AG04449 (cell line): ENCODE data around the gene ANO2.

Source experiments
- CTCF ChIA-PET: fragments of 350-600 bp; formaldehyde crosslinking; extraction: SDS; loops from one replicate; lab custom pipeline; 2021; ENCODE audit warnings: antibody characterized with exemption; lab: Yijun Ruan, JAX
- POLR2A ChIA-PET: fragments of 400-600, 350-600 bp; formaldehyde crosslinking; extraction: SDS; loops from one replicate; lab custom pipeline; 2020; ENCODE audit warnings: antibody characterized with exemption, inconsistent platforms; lab: Yijun Ruan, JAX
- DNase-seq: peaks from one replicate; pipeline ENCODE4 v3.0.0-alpha.2; 2010; ENCODE audit warnings: low read depth, low spot score
- H3K4me3 ChIP-seq: 2 replicates; pipeline ENCODE4 v1.5.1; 2011; ENCODE audit warnings: low read depth, mild to moderate bottlenecking, control low read depth, low read length
- TF ChIP-seq, protein P1 (sequence below): IDR thresholded peaks from one replicate; pipeline ENCODE4 v1.5.1; 2011; ENCODE audit warnings: mild to moderate bottlenecking, moderate library complexity, low read length, control low read depth, inconsistent platforms; ENCODE audit not compliant: insufficient read depth; ENCODE audit errors: missing control alignments

ANO2 gene

DNA sequence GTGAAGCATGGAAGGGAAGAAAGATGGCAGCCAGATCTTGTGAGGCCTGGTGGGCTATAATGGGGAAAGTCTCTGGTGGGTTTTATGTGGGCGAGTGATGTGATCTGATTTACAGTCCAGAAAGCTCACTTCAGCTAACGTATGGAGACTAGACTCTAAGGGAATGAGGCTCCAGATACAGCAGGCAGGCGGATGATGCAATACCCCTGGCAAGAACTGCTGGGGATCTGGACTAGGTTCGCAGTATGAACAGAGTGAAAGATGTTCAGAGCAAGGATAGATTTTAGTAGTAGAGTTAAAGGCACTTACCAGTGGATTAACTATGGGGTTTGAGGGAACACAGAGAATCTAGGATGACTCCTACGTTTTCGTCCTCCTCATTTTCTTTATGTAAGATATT lies 253.1 kb downstream of the ANO2 start:
- TF ChIP-seq, protein P1, sequence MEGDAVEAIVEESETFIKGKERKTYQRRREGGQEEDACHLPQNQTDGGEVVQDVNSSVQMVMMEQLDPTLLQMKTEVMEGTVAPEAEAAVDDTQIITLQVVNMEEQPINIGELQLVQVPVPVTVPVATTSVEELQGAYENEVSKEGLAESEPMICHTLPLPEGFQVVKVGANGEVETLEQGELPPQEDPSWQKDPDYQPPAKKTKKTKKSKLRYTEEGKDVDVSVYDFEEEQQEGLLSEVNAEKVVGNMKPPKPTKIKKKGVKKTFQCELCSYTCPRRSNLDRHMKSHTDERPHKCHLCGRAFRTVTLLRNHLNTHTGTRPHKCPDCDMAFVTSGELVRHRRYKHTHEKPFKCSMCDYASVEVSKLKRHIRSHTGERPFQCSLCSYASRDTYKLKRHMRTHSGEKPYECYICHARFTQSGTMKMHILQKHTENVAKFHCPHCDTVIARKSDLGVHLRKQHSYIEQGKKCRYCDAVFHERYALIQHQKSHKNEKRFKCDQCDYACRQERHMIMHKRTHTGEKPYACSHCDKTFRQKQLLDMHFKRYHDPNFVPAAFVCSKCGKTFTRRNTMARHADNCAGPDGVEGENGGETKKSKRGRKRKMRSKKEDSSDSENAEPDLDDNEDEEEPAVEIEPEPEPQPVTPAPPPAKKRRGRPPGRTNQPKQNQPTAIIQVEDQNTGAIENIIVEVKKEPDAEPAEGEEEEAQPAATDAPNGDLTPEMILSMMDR: no peak
- no peak overlapping the region for H3K4me3 ChIP-seq
- ChIA-PET POLR2A (no interaction called here), CTCF (no interaction called here)
- DNase-seq: no peak

DNA sequence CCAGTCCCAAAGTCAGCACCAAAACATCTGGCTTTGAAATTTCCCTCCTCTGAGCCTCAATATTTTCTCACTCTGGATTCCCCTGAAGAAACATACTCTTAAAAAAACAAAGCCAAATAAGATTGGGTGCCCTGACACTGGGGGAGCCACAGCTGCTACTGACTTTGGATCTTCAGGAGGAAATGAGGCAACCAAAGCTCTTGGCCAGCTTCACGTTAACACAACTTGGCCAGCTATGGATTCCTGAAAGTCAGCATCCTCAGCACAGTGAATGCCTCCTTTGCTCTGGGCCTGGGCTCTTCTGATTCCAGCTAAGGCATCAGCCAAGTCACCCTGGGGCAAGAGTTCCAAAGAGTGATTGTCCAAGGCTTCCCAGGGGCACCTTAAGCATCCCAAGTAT lies 254.8 kb downstream of the ANO2 start:
- TF ChIP-seq, protein P1: no peak
- ChIA-PET CTCF (interaction anchor here (1.5 kb wide), 1 partner anchor 42 kb away, joined by 3 read pairs; no protein-coding TSS in a partner anchor), POLR2A (no interaction called here)
- DNase-seq: no peak
- no peak overlapping the region for H3K4me3 ChIP-seq

DNA sequence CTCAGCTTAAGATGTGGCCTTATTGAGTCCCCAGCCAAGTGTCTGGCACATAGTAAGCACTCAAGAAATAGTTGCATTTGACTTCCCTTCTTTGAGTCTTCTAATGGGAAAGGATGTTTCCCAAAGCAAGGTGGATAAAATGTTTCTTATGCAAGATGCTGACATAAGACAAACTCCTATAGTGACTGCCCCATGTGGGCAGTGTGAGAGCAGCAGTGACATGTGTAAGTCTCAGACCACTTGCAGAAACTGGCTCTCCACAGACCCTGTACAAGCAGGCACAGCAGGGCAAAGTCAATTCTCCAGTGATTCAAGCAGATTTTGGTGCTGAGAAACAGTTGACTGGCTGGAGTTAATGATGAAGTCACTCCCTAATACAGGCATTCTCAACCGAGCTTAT lies 255.3 kb downstream of the ANO2 start:
- ChIA-PET CTCF (interaction anchor here (1.5 kb wide), 1 partner anchor 41 kb away, joined by 3 read pairs; no protein-coding TSS in a partner anchor), POLR2A (no interaction called here)
- DNase-seq: no peak

DNA sequence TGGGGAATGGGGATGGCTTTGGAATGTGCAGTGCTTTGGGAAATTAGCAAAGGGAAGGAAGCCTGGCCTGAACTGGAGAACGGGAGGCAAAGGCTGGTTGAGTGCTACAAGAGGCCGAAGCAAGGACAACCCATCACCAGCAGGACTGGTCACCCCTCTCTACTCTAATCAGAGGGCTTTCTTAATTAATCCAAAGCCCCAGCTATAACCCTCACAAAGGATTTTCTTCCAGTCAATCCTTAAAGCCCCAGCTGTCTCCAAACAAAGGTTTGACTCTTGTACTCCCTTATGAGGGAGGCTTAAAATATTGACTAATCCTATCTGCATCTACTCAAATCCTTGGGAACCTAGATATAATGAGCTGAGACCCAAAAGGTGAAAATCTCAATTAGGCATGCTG lies 256.8 kb downstream of the ANO2 start:
- TF ChIP-seq, protein P1: no peak
- POLR2A ChIA-PET: no interaction called here
- no peak overlapping the region for H3K4me3 ChIP-seq
- DNase-seq: no peak
- CTCF ChIA-PET: no interaction called here

More for the DNA sequence above, 255.3 kb downstream of the ANO2 start:
- no peak overlapping the region for H3K4me3 ChIP-seq
- TF ChIP-seq, protein P1: peak; percentile 9

DNA sequence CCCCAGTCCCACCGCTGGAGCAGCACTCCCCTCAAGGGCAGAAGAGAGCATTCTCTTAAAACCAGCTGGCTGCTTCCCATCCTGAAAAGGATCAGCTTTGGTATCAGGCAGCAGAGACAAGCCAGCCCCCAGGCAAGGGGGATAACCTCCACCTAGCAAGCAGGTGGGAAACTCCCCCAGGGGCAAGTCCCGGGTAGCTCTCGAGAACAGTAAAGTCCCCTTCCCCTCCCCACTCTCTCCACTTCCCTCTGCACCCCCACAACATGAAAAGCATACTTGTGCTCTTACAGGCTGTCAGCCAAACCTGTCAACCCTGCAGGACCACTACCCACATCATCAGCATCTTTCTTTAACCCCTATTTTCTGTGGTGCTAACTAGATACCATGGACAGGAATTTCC lies 259.1 kb downstream of the ANO2 start:
- ChIA-PET POLR2A (no interaction called here), CTCF (interaction anchor here (0.9 kb wide), 1 partner anchor 35 kb away, joined by 3 read pairs; no protein-coding TSS in a partner anchor)
- DNase-seq: no peak
- H3K4me3 ChIP-seq: no peak overlapping the region
- TF ChIP-seq, protein P1: no peak

DNA sequence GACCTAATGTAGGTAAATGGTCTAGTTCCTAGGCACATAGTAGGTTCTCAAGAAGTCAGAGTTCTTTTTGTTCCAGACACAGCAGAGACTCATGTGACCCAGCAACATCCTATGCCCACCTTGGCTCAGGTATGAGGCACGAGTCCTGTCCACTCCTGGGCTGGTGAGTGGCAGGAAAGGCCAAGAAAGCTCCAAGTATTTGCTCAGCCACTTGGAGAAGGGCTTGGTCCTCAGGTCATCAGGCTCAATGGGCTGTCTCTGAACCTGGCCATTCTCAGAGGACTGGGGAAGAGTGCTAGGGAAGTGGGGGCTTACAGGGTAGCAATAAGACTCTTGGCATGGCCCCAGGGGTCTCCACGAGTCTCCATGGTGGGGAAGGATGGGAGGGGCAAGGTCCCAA lies 260.1 kb downstream of the ANO2 start:
- no peak for DNase-seq
- ChIA-PET POLR2A (no interaction called here), CTCF (interaction anchor here (0.9 kb wide), 1 partner anchor 34 kb away, joined by 3 read pairs; no protein-coding TSS in a partner anchor)
- H3K4me3 ChIP-seq: no peak overlapping the region
- TF ChIP-seq, protein P1: no peak
